Stimulated activated CD4-positive, alpha-beta T cell treated with anti-CD3 and anti-CD28 coated beads, Interleukin-2, amount 100 ng/mL, for 24 hours (primary cell): ENCODE results near the gene CCDC134.
"Not testable (repeated sequence)": the region's sequence is repeated elsewhere in the genome, so short reads cannot be mapped to it uniquely, and the experiment has no call there.

Experiments used
- DNase-seq, 2 donors: peaks; one replicate each; pipeline ENCODE4 v3.0.0-alpha.2; 2020

Gene CCDC134

DNA sequence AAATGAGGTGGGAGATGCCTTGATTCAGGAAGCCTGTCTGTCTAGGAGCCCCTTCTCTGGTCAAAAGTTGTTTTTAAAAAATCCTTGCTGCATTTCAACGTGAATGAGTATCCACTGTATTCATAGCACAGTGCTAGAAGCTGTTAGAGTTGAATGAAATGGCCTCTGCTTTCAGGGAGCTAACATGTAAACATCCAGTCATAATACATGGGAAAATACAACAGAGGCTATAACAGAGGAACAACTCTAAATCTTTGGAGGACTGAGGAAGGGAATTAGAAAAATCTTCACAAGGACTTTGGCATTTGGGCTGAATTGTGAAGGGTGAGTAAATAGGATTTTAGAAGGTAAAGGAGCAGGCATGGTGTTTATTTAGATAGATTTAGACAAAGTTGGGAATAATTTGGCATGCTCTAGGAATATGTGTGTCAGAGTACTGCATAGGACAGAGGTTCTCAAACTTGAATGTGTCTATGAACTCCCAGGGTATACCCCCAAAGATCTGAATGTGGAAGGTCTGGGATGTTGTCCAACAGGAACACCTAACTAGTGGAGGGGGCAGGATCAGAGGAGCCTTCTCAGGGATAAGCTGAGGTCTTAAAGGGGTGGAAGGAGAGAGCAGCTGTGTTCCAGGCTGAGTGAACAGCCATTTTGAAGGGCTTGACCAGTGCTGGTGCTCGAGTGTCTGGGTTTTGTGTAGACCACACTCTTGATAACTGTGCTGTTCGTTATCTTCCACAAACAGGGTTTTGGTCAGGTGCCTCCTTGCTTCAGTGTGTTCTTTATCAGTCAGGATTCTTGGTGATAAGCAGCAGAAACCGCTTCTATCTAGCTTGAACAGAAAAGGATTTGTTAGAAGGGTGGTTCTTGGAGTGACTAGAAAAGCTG lies 45.1 kb downstream of the CCDC134 start:
- no peak for DNase-seq

DNA sequence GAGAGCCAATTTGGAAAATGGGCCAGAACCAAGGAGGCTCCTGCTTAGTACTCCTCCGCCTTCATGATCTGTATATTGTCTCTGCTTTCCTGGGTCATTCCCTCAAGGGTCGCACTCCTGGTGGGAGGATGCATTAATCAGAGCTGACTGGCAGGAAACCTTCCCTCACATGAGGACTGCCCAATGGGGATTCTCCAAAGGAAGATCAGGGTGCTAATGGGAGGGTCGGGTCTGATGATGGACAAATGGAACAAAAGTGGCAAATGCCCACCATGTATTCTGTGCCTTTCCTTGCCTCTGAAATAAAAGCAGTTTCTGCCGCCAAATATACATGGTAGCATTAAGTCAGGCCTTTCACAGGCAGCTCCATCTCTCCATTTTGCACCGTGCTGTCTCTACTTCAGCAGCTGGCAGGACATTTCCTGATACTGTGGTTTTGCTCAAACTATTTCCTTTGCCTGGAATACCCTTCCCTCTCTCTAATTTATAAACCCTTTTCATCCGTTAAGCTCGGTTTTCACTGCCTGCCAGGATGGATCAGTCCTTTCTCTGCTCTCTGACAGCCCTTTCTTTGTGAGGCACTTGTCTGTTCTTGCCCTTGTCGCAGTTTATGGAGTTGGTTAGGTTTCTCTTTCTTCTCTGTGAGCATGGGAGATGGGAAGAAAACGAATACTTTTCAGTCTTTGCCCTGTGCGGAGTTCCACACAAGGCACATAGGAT lies 45.9 kb downstream of the CCDC134 start:
- DNase-seq, result no peak

DNA sequence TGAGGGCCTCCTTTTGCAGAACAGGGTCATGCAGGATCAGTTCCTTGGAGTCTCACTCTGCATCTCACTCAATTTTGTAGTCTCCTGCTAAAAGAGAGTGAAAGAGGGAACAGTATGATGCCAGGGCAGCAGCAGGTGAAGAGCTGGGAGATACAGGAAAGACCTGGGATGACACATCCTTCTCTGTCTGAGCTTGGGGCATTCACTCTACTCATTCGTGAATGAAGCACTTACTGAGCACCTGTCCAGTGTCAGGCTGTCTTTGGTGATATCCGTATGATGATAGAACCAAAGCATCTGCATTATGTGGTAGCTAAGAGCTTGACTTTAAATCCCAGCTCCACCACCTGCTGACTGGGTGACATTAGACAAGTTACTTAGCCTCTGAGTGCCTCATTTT lies 46.8 kb downstream of the CCDC134 start:
- DNase-seq, result no peak

DNA sequence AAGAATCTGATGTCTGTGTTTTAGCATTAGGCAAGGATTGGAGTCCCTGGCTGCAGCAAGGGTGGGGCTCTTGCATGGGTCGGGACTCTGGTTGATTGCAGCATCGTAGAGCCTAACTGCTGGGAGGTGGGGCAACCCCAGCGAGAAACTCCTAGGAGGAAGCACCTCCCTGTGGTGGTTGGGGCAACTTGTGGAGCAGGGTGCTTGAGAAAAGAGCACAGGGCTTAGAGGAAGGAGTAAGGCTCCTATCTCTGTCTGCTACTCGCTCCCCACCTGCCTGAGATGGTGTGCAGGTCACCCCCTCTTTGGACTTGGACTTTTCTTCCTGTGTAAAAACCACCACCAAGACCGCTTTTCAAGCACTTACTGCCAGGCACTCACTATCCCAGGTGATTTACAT lies 48.0 kb downstream of the CCDC134 start:
- no peak for DNase-seq

DNA sequence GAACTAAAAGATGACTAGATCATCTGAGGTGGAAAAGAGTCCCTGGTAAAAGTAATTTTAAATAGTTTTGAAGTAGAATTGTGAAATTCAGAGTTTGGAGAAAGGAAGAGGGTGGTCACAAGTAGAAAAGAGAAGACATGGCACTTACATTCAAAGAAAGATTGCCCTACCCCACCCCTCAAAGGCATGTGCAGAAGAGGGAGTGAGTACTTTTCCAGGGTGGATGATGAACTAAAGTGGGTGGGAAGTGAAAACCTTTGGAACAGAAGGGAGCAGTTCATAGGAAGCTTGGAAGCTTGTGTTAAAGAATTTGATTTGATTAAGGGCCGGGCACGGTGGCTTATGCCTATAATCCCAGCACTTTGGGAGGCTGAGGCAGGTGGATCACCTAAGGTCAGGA lies 56.0 kb downstream of the CCDC134 start:
- DNase-seq, result no peak

DNA sequence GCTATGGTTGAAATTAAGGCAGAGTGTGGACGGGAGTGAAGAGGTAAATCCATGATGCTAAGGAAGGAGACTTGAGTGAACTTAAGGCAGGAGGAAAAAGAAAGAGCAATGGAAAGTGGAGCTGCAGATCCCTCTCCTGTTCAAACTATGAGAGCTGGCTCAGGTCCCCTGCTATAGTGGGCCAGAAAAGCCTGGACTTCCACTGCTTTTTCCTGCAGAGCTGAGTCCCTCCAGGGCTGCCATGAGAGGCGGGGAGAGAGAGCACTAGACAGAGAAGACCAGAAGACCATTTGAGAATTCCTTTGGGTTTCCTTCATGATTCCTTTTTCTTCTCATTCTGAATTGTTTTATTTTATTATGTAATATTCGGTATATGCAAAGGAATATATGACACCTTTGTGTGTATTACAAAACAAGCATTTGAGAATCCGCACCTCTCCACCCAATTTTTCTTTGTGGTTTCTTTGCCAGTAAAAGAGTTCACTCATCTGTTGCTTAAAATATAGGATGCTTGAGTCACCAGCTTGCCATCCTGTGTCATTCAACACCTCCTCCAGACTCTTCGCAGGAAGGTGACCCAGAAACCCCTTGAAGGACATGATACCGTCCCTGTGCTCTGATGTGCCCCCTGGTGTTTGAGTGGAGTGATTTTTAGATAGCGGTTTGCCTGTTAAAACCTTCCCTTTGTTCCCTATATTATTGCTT lies 56.8 kb downstream of the CCDC134 start:
- DNase-seq, result peak; percentile 80 to 87

DNA sequence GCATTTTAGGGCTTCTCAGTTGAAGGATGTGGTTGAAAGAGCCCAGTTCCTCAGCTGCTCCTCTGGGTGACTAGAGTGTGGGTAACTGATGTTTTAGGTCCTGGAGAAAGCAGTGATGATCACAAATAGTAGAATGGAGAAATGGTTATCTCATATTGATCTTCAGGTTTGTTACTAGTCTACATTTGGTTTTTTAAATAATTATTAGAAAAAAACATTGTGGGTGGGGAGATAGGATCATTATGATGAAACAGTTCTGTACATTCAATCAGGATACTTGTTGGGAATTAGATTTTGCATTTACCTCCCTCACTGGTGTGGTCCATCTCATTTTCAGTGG lies 57.4 kb downstream of the CCDC134 start:
- DNase-seq, result no peak

DNA sequence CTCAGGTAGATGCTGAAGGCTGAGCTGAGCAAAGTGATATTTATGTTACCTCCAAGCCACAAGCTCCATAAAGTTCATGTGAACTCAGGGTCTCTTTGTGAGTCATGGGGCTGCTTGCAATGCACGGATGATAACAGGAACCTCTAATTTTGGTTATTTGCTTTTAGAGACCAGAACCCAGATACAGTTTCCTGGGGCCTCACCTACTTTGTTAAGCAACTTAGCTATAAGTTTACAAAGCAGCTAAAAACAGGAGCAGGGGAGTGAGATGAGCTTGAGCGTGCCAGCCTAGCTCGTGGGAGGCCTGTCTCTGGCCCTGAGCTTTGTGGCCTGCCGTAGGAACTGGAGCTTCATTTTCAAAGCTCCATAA lies 61.7 kb downstream of the CCDC134 start:
- peak; percentile 47 to 59 for DNase-seq

DNA sequence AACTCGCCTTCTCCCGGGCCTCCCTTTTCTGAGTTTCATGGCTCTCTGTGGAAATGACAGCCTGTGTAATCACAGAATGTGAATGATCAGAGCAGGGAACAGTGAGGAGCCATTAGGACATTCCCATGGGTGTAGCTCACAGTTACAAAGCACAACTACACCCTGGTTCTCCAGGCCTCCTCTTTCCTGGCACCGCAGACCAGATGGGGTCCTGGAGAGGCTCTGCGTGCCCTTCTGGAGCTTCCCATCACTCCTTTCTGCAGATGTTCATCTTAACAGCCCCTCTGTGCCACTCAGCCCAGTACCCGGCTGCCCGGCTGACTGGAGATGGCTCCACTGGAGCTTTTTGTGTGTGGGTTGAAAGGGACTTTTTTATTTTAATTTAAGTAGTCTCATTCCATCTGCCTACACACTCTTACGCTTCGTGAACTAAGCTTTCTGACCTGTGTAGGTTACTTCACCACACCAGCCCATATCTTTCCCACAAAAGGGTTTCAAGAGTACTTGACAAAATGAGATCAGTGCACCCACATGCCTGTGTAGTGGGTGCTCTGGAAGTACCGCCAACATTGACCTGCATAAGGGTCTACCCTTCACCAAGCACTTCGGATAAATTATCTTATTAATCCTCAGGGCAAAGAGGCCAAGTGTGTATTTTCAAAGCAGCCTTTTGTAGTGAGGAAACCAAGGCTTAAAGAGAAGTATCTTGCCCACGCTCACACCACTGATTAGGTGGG lies 62.2 kb downstream of the CCDC134 start:
- peak; percentile 64 to 76 for DNase-seq

DNA sequence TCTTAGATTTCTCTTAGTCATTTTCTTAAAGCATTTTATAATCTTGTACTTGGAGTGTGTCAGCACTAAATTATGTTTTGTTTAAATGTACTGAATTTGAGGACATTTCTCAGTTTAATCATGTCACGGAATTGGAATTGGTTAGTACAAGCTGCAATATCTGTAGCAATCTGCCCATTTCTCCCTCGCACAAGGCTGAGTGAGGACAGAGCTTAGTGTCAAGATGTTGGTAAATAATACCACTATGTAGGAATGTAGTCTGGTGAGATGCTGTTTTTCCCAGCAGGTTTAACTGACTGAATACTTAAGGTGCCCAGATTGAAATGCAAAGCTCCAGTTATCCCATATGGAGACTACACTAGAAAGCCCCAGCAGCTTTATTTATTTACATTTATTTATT lies 63.0 kb downstream of the CCDC134 start:
- DNase-seq, result no peak

DNA sequence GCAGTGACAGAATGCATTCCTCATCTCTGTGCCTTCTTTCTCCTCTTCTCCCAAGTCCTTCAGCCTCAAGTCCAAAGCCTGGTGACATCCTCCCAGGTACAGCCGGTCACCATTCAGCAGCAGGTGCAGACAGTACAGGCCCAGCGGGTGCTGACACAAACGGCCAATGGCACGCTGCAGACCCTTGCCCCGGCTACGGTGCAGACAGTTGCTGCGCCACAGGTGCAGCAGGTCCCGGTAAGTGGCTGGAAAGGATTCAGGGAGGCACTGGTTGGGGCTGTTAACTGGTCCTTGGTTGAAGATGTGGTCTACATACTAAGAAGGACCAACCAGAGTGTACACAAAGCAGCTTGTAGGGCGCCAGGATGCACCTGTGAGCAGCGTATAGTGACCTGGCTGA lies 68.1 kb downstream of the CCDC134 start:
- no peak for DNase-seq

DNA sequence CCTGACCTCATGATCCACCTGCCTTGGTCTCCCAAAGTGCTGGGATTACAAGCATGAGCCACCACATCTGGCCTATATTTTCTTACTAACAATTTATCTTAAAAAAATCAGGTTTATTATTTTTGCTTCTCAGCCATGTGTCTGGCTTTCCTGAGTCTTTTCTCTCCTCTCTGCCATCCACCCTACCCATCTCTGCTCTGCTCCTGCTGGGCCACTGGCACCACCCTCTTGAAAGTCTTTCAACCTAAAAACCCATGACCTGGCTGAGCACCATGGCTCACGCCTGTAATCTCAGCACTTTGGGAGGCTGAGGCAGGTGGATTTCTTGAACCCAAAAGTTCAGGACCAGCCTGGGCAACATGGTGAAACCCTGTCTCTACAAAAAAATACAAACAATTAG lies 69.6 kb downstream of the CCDC134 start:
- DNase-seq, result not testable (repeated sequence)

DNA sequence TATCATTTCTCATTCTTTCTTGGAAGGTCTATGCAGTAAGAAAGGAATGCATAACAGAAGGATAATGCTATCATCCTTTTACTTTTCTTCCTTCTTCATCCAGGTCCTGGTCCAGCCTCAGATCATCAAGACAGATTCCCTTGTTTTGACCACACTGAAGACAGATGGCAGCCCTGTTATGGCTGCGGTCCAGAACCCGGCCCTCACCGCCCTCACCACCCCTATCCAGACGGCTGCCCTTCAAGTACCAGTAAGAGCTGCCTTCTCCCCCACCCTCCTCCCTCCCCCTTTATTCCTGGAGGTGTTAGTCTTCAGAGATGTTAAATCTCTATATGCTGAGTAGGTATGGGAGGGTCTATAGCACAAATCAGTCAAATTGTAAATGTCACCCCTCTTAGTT lies 70.3 kb downstream of the CCDC134 start:
- no peak for DNase-seq

DNA sequence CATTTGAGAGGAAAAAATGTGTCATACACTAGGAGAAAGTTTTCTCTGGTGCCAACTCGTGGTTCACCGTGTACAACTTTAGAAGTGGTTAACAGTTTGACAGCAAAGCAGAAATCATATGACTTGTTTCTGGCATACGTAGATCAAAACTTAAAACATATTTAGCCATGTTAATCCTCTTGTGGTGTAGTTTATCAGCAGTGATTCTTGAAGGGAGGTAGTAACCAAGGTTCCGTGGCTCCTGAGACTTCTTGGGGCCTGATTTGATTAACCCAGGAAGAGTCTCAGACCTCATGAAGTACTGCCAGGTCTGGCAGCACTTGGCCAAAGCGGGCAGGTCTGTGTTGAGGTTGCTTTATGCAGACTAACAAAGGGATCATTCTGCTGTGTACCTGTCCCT lies 72.9 kb downstream of the CCDC134 start:
- peak; percentile 22 to 42 for DNase-seq

DNA sequence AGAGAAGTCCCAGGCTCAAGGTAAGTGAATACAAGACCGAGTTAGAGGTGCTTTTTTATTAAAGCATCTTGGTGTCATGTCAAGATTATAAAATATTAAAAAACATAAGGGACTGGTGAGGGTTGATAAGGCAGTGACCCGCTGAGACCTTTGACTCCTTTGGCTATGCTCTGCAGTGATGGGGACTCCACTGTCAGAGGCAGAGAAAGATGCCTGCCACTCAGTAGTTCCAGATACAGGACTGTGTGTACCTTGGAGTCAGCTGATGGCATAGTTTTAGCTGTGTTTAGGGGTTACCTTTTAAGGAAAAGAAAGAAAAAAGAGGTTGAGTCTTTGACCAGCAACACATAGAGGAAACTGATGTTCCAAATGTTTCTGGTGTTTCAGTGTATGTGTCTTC lies 73.6 kb downstream of the CCDC134 start:
- DNase-seq, result no peak

DNA sequence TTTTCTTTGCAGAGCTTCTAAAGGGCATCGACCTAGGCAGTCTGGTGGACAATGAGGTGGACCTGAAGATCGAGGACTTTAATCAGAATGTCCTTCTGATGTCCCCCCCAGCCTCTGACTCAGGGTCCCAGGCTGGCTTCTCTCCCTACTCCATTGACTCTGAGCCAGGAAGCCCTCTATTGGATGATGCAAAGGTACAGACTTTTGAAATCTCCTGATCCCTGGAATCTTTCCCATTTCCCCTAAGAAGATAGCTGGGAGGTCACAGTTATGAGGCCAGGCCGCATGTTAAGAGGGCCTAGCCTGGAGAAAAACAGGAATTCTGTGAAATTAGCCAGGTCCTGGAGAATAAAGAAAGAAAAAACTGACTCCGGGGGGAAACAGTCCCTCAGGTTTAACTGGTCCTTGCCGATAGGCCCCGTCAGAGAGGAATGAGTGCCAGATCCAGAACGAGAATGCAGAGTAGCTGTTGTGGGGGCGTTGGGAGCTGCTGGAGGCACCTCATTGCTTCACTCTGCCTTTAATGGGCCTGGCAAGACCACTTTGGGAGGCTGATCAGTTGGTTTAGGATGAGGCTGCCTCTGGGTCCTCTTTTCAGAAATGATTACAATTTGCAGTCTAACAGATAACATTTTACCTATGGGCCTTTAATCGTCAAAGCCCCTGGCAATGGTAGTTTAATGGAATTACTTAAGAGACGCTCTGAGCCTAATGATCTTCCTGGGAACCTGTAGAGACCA lies 75.2 kb downstream of the CCDC134 start:
- DNase-seq, result no peak
